Peyer's patch (tissue), 4 donors: ENCODE measurements around the gene HYCC2.

Source experiments
- CTCF ChIP-seq, 6 experiments: fragments of 450-650 bp in 4 of 6; fragments of 200-600 bp in 2 of 6; sonication (generic) in 1 of 6; IDR thresholded peaks; one replicate each; pipeline ENCODE4 v1.5.1; 2017 to 2019; ENCODE audit warnings: antibody characterized with exemption in 6 of 6, mild to moderate bottlenecking in 3 of 6, moderate library complexity in 1 of 6
- POLR2A ChIP-seq, 2 donors: fragments of 450-650 bp; IDR thresholded peaks; one replicate each; pipeline ENCODE4 v1.5.1; 2017; ENCODE audit warnings: antibody characterized with exemption in 2 of 2, mild to moderate bottlenecking in 2 of 2, moderate library complexity in 2 of 2

- no peak for TF ChIP-seq CTCF (IDR thresholded peaks at IDR 0.05)
- no peak for TF ChIP-seq POLR2A (IDR thresholded peaks at IDR 0.05)
Observed at GRCh38 chr2:201046881-201047280, 24.6 kb downstream of the HYCC2 start.
